Stimulated activated naive B cell treated with anti-CD40 and anti-IgM and Interleukin-4, amounts not matched to agents 10 μg/mL and 1 μg/mL and 100 μg/mL, for 72 hours (primary cell): ENCODE results near the gene ERICH6.

Source experiments
- ATAC-seq, 2 donors: fragments of 150-1000 bp; cut with Tn5 transposase; replicated peaks; 2 replicates each; pipeline ENCODE4 v1.10.0; 2021; ENCODE audit warnings: moderate library complexity in 1 of 2
- DNase-seq: peaks from one replicate; pipeline ENCODE4 v3.0.0; 2021
- H3K27ac Mint-ChIP-seq: one replicate; pipeline ENCODE4 v1.8.0; 2022; ENCODE audit warnings: mild to moderate bottlenecking, mixed read lengths
- H3K27me3 Mint-ChIP-seq, 2 donors: one replicate each; pipeline ENCODE4 v1.8.0; 2022; ENCODE audit warnings: mixed read lengths in 2 of 2
- H3K36me3 Mint-ChIP-seq, 2 donors: one replicate each; pipeline ENCODE4 v1.8.0; 2022; ENCODE audit warnings: mixed read lengths in 2 of 2, mild to moderate bottlenecking in 1 of 2
- H3K4me1 Mint-ChIP-seq, 2 donors: one replicate each; pipeline ENCODE4 v1.8.0; 2022; ENCODE audit warnings: mixed read lengths in 2 of 2, mild to moderate bottlenecking in 1 of 2
- H3K4me3 Mint-ChIP-seq, 2 donors: one replicate each; pipeline ENCODE4 v1.8.0; 2022; ENCODE audit warnings: mild to moderate bottlenecking in 2 of 2, mixed read lengths in 2 of 2, moderate library complexity in 1 of 2
- H3K9me3 Mint-ChIP-seq, 2 donors: one replicate each; pipeline ENCODE4 v1.8.0; 2022; ENCODE audit warnings: mixed read lengths in 2 of 2, mild to moderate bottlenecking in 1 of 2

ERICH6 gene

GRCh38 chr3:150703756-150704344 is at the start of gene ERICH6:
Gene ERICH6 (minus strand): TSS chr3:150703920. CDS start chr3:150703898, 22 bp downstream.
- Mint-ChIP-seq H3K36me3 (peaks cover 7 to 9% of the 10 kb centered on the region in 2 donors), H3K4me3 (peak within 1 kb of the TSS; percentile 84 to 91), H3K27ac (peak within 1 kb of the TSS; percentile 94), H3K4me1 (peaks cover 8 to 33% of the 10 kb centered on the region in 2 donors), H3K27me3 (no peaks in the 10 kb centered on the region), H3K9me3 (peaks cover 2 to 3% of the 10 kb centered on the region in 2 donors)
- DNase-seq: peak; percentile 90
- peak; percentile 97 to 98 for ATAC-seq

GRCh38 chr3:150751781-150752263 is 48.1 kb upstream of the ERICH6 start:
- peaks cover 60 to 73% of the 10 kb centered on the region in 2 donors for H3K36me3 Mint-ChIP-seq
- H3K9me3 Mint-ChIP-seq: no peaks in the 10 kb centered on the region
- peaks cover 43 to 92% of the 10 kb centered on the region in 2 donors for H3K4me1 Mint-ChIP-seq
- DNase-seq (no peak), ATAC-seq (peak in 1 of 2 donors; percentile 15)
- H3K27me3 Mint-ChIP-seq: no peaks in the 10 kb centered on the region
- H3K4me3 Mint-ChIP-seq: peak overlapping the region in 1 of 2 donors; percentile 23
- H3K27ac Mint-ChIP-seq: peak overlapping the region; percentile 73

- Mint-ChIP-seq H3K4me3 (peak overlapping the region in 1 of 2 donors; percentile 33), H3K4me1 (peaks cover 62 to 97% of the 10 kb centered on the region in 2 donors), H3K9me3 (no peaks in the 10 kb centered on the region), H3K27me3 (no peaks in the 10 kb centered on the region), H3K27ac (no peak overlapping the region), H3K36me3 (peaks cover 65 to 76% of the 10 kb centered on the region in 2 donors)
- no peak for DNase-seq
- ATAC-seq: no peak
Measured at GRCh38 chr3:150749255-150749654, 45.5 kb upstream of the ERICH6 start.

GRCh38 chr3:150748684-150749047 is 44.9 kb upstream of the ERICH6 start:
- Mint-ChIP-seq H3K4me3 (peak overlapping the region; percentile 33 to 55), H3K27ac (peak overlapping the region; percentile 53), H3K9me3 (no peaks in the 10 kb centered on the region), H3K27me3 (no peaks in the 10 kb centered on the region), H3K4me1 (peaks cover 62 to 97% of the 10 kb centered on the region in 2 donors), H3K36me3 (peaks cover 64 to 75% of the 10 kb centered on the region in 2 donors)
- DNase-seq (no peak), ATAC-seq (no peak)

- Mint-ChIP-seq H3K27ac (peak overlapping the region; percentile 96), H3K27me3 (no peaks in the 10 kb centered on the region), H3K4me3 (peak overlapping the region in 1 of 2 donors; percentile 4), H3K4me1 (peaks cover 66 to 99% of the 10 kb centered on the region in 2 donors), H3K9me3 (no peaks in the 10 kb centered on the region), H3K36me3 (peaks cover 63 to 77% of the 10 kb centered on the region in 2 donors)
- ATAC-seq (peak; percentile 24 to 30), DNase-seq (no peak)
Measured at GRCh38 chr3:150747886-150748683, 44.4 kb upstream of the ERICH6 start.

GRCh38 chr3:150746791-150747590 is 43.3 kb upstream of the ERICH6 start:
- ATAC-seq (peak; percentile 31 to 34), DNase-seq (no peak)
- Mint-ChIP-seq H3K9me3 (peaks cover 0 to 3% of the 10 kb centered on the region in 2 donors), H3K36me3 (peaks cover 67 to 77% of the 10 kb centered on the region in 2 donors), H3K27me3 (no peaks in the 10 kb centered on the region), H3K4me1 (peaks cover 67 to 99% of the 10 kb centered on the region in 2 donors), H3K27ac (peak overlapping the region; percentile 96), H3K4me3 (peak overlapping the region; percentile 78)

- peaks cover 67 to 99% of the 10 kb centered on the region in 2 donors for H3K4me1 Mint-ChIP-seq
- peaks cover 66 to 82% of the 10 kb centered on the region in 2 donors for H3K36me3 Mint-ChIP-seq
- ATAC-seq (no peak), DNase-seq (no peak)
- no peaks in the 10 kb centered on the region for H3K27me3 Mint-ChIP-seq
- H3K27ac Mint-ChIP-seq: peak overlapping the region; percentile 37
- peaks cover 0 to 3% of the 10 kb centered on the region in 2 donors for H3K9me3 Mint-ChIP-seq
- H3K4me3 Mint-ChIP-seq: peak overlapping the region; percentile 18 to 66
Measured at GRCh38 chr3:150745832-150746231, 42.1 kb upstream of the ERICH6 start.

GRCh38 chr3:150744919-150745211 is 41.1 kb upstream of the ERICH6 start:
- H3K36me3 Mint-ChIP-seq: peaks cover 70 to 85% of the 10 kb centered on the region in 2 donors
- peak overlapping the region; percentile 18 to 35 for H3K4me3 Mint-ChIP-seq

GRCh38 chr3:150744041-150744918 is 40.6 kb upstream of the ERICH6 start:
- ATAC-seq (no peak), DNase-seq (no peak)
- Mint-ChIP-seq H3K4me3 (peak overlapping the region; percentile 18 to 35), H3K36me3 (peaks cover 67 to 86% of the 10 kb centered on the region in 2 donors), H3K4me1 (peaks cover 66 to 100% of the 10 kb centered on the region in 2 donors), H3K9me3 (peaks cover 0 to 3% of the 10 kb centered on the region in 2 donors), H3K27me3 (no peaks in the 10 kb centered on the region), H3K27ac (peak overlapping the region; percentile 99)

More at GRCh38 chr3:150744919-150745211, 41.1 kb upstream of the ERICH6 start:
- no peak for ATAC-seq
- Mint-ChIP-seq H3K27me3 (no peaks in the 10 kb centered on the region), H3K9me3 (peaks cover 0 to 3% of the 10 kb centered on the region in 2 donors), H3K4me1 (peaks cover 65 to 100% of the 10 kb centered on the region in 2 donors), H3K27ac (peak overlapping the region; percentile 99)
- no peak for DNase-seq

GRCh38 chr3:150743508-150743907 is 39.8 kb upstream of the ERICH6 start:
- Mint-ChIP-seq H3K9me3 (peaks cover 0 to 3% of the 10 kb centered on the region in 2 donors), H3K4me1 (peaks cover 63 to 99% of the 10 kb centered on the region in 2 donors), H3K27me3 (no peaks in the 10 kb centered on the region), H3K27ac (peak overlapping the region; percentile 99), H3K36me3 (peaks cover 62 to 80% of the 10 kb centered on the region in 2 donors), H3K4me3 (peak overlapping the region; percentile 57 to 60)
- DNase-seq (no peak), ATAC-seq (no peak)

- Mint-ChIP-seq H3K4me1 (peaks cover 70 to 99% of the 10 kb centered on the region in 2 donors), H3K4me3 (peak overlapping the region; percentile 64 to 66), H3K27me3 (no peaks in the 10 kb centered on the region), H3K36me3 (peaks cover 60 to 81% of the 10 kb centered on the region in 2 donors), H3K27ac (peak overlapping the region; percentile 99), H3K9me3 (peaks cover 0 to 3% of the 10 kb centered on the region in 2 donors)
- ATAC-seq: no peak
- no peak for DNase-seq
Measured at GRCh38 chr3:150742679-150743078, 39.0 kb upstream of the ERICH6 start.

GRCh38 chr3:150742141-150742523 is 38.4 kb upstream of the ERICH6 start:
- Mint-ChIP-seq H3K27ac (peak overlapping the region; percentile 99), H3K27me3 (no peaks in the 10 kb centered on the region), H3K9me3 (peaks cover 0 to 3% of the 10 kb centered on the region in 2 donors), H3K4me1 (peaks cover 70 to 99% of the 10 kb centered on the region in 2 donors), H3K4me3 (peak overlapping the region; percentile 64 to 66), H3K36me3 (peaks cover 57 to 81% of the 10 kb centered on the region in 2 donors)
- ATAC-seq (no peak), DNase-seq (no peak)

GRCh38 chr3:150741497-150742140 is 37.9 kb upstream of the ERICH6 start:
- peaks cover 0 to 3% of the 10 kb centered on the region in 2 donors for H3K9me3 Mint-ChIP-seq
- H3K4me1 Mint-ChIP-seq: peaks cover 67 to 99% of the 10 kb centered on the region in 2 donors
- peak overlapping the region; percentile 99 for H3K27ac Mint-ChIP-seq
- H3K36me3 Mint-ChIP-seq: peaks cover 52 to 79% of the 10 kb centered on the region in 2 donors
- no peaks in the 10 kb centered on the region for H3K27me3 Mint-ChIP-seq
- ATAC-seq (no peak), DNase-seq (no peak)
- H3K4me3 Mint-ChIP-seq: peak overlapping the region; percentile 72 to 85
